Prostate gland (tissue), 2 donors: ENCODE measurements around the gene HMGCS2.

Experiments used
- CTCF ChIP-seq, 4 experiments: fragments of 200-600 bp in 2 of 4; fragments of 450-650 bp in 2 of 4; sonication (generic) in 2 of 4; IDR thresholded peaks; 1 replicate in 3 of 4; 2 replicates in 1 of 4; pipeline ENCODE4 v1.5.1; 2016 to 2019; ENCODE audit warnings: antibody characterized with exemption in 4 of 4, mild to moderate bottlenecking in 2 of 4, moderate library complexity in 2 of 4
- POLR2A ChIP-seq: fragments of 450-650 bp; IDR thresholded peaks from one replicate; pipeline ENCODE4 v1.6.1; 2016; ENCODE audit warnings: antibody characterized with exemption, mild to moderate bottlenecking
- POLR2AphosphoS5 ChIP-seq: sonication (generic); formaldehyde crosslinking; IDR thresholded peaks from one replicate; pipeline ENCODE4 v1.6.1; 2017; ENCODE audit warnings: antibody characterized with exemption

GRCh38 chr1:119794876-119795240, 26.2 kb upstream of the HMGCS2 start:
- no peak for TF ChIP-seq CTCF (IDR thresholded peaks at IDR 0.05)
- no peak for TF ChIP-seq POLR2A
- no peak for TF ChIP-seq POLR2AphosphoS5
